Gastroesophageal sphincter (tissue), 3 donors: ENCODE results near the gene PGF.

Source experiments
- CTCF ChIP-seq, 4 experiments: fragments of 200-600 bp in 2 of 4; fragments of 450-650 bp in 2 of 4; sonication (generic) in 1 of 4; IDR thresholded peaks; one replicate each; pipeline ENCODE4 v1.5.1; 2017 to 2019; ENCODE audit warnings: antibody characterized with exemption in 4 of 4, mild to moderate bottlenecking in 2 of 4, moderate library complexity in 2 of 4
- POLR2A ChIP-seq, 2 donors: fragments of 450-650 bp; IDR thresholded peaks; one replicate each; pipeline ENCODE4 v1.6.1; 2017; ENCODE audit warnings: antibody characterized with exemption in 2 of 2, mild to moderate bottlenecking in 2 of 2, moderate library complexity in 1 of 2
- POLR2AphosphoS5 ChIP-seq: sonication (generic); formaldehyde crosslinking; IDR thresholded peaks from one replicate; pipeline ENCODE4 v1.6.1; 2017; ENCODE audit warnings: antibody characterized with exemption

- TF ChIP-seq CTCF (IDR thresholded peaks at IDR 0.05) = no peak
- TF ChIP-seq POLR2AphosphoS5 = no peak
- TF ChIP-seq POLR2A (IDR thresholded peaks at IDR 0.05) = no peak
These were observed 2.5 kb downstream of the PGF start for GRCh38 chr14:74952697-74953484.
